Measurements from ENCODE around the gene KIF5A. TPM values are rescaled to one million over a fixed set of nuclear protein-coding genes. Genes with fewer than 3 reads are reported as not detected.

The KIF5A gene
- total RNA-seq, 1 experiment from 2014 or later: 0.05 TPM

GRCh38 chr12:57522887-57523705 lies 26.7 kb upstream of the KIF5A start:
- peaks cover 6% of the 10 kb centered on the region for H3K36me3 ChIP-seq (ENCODE audit: control insufficient read depth, insufficient read depth, low read length)
- H3K27ac Mint-ChIP-seq (ENCODE audit: unreplicated experiment): peak overlapping the region; percentile 88
- no peaks in the 10 kb centered on the region for H3K9me3 ChIP-seq
- POLR2A ChIA-PET: interaction anchor here (0.6 to 1.0 kb wide), 3 partner anchors 24 to 395 kb away, joined by 3 to 7 read pairs (median 3); partner anchors contain the start of genes DCTN2 and LRP1
- CTCF ChIA-PET: interaction anchor here (0.6 to 0.9 kb wide), 2 partner anchors 62 to 64 kb away, joined by 3 to 4 read pairs; partner anchors contain the start of gene GLI1
- peaks cover 75% of the 10 kb centered on the region for H3K36me3 Mint-ChIP-seq (ENCODE audit: insufficient read depth, unreplicated experiment)
- H3K4me1 Mint-ChIP-seq (ENCODE audit: low read depth, unreplicated experiment): peaks cover 21% of the 10 kb centered on the region
- intact Hi-C loops (cut with micrococcal nuclease; ENCODE audit: unreplicated experiment): loop anchor here (2.0 to 5.0 kb wide), 3 partner anchors 24 to 204 kb away; partner anchors contain the start of gene DCTN2
- peak overlapping the region; percentile 72 for H3K4me3 ChIP-seq (ENCODE audit: low read depth, low read length)
- no peaks in the 10 kb centered on the region for H3K27me3 Mint-ChIP-seq (ENCODE audit: insufficient read depth, unreplicated experiment)
- no peaks in the 10 kb centered on the region for H3K9me3 Mint-ChIP-seq (ENCODE audit: unreplicated experiment)
- no peak for TF ChIP-seq CTCF (IDR thresholded peaks at IDR 0.05; ENCODE audit: insufficient read depth in 1 of 2, low read depth in 1 of 2, low read length in 1 of 2, severe bottlenecking in 1 of 2, unreplicated experiment in 1 of 2)
- peaks cover 33% of the 10 kb centered on the region for H3K4me1 ChIP-seq
- H3K4me3 Mint-ChIP-seq (ENCODE audit: unreplicated experiment): peak overlapping the region; percentile 86
- no peaks in the 10 kb centered on the region for H3K27me3 ChIP-seq (replicated peaks; ENCODE audit: control insufficient read depth, insufficient read depth, low read length)
- DNase-seq: peak in 1 of 2 experiments; percentile 77
- BruUV-seq (replicated peaks): TSS peak; percentile 25

DNA sequence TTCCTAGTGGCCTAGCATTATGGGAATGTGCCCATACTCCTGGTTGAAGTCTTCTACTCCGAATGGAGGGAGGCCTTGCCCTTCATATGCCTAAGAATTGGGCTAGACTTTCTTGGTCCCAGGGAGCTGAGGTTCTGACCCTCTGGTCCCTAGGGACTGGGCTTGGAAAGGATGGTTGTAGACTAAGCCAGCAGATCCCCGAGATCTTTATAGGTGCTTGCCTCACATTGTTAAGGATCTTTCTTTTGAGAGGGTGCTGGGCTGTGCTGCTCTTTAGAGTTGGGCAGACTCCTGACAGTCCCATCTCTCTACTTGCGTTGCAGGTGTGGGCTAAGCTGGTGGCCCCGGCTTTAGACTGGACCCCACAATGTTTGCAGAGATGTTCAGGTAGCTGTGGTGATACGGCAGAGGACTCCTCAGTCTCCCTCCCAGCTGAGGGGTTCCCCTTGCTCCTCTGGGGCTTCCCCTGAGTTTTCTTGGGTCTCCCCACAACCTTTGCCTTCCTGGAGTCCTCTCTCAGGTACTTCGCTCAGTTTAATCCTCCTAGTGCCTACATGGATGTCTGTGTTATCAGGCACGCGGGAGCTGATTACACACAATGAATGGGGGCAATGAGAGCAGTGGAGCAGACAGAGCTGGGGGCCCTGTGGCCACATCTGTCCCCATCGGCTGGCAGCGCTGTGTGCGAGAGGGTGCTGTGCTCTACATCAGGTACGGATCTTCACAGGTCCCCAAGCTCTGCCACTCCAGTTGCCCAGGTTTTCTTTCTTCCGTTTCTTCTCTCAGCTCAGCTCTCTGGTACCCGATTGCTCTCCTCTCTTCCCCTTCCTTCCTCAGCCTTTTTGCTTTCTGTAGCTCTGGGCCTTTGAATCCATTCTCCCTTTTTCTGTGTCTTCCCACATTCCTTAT lies 25.9 kb upstream of the KIF5A start:
- peak overlapping the region; percentile 86 for H3K4me3 Mint-ChIP-seq (ENCODE audit: unreplicated experiment)
- no peaks in the 10 kb centered on the region for H3K27me3 Mint-ChIP-seq (ENCODE audit: insufficient read depth, unreplicated experiment)
- Histone ChIP-seq H3K36me3 (ENCODE audit: control insufficient read depth, insufficient read depth, low read length) (peaks cover 6% of the 10 kb centered on the region), H3K9me3 (no peaks in the 10 kb centered on the region), H3K4me3 (ENCODE audit: low read depth, low read length) (peak overlapping the region; percentile 72), H3K27me3 (replicated peaks; ENCODE audit: control insufficient read depth, insufficient read depth, low read length) (no peaks in the 10 kb centered on the region), H3K4me1 (peaks cover 24% of the 10 kb centered on the region)
- no TSS peak for BruUV-seq (replicated peaks)
- intact Hi-C loops (cut with micrococcal nuclease; ENCODE audit: unreplicated experiment): loop anchor here (2.0 to 5.0 kb wide), 3 partner anchors 23 to 203 kb away; partner anchors contain the start of gene DCTN2
- POLR2A ChIA-PET: interaction anchor here (0.6 to 1.0 kb wide), 3 partner anchors 23 to 396 kb away, joined by 3 to 7 read pairs (median 3); partner anchors contain the start of genes DCTN2 and LRP1
- DNase-seq: no peak
- H3K36me3 Mint-ChIP-seq (ENCODE audit: insufficient read depth, unreplicated experiment): peaks cover 73% of the 10 kb centered on the region
- H3K27ac Mint-ChIP-seq (ENCODE audit: unreplicated experiment): peak overlapping the region; percentile 88
- CTCF ChIA-PET: interaction anchor here (0.6 to 0.9 kb wide), 2 partner anchors 61 to 65 kb away, joined by 3 to 4 read pairs; partner anchors contain the start of gene GLI1
- H3K4me1 Mint-ChIP-seq (ENCODE audit: low read depth, unreplicated experiment): peaks cover 13% of the 10 kb centered on the region
- no peaks in the 10 kb centered on the region for H3K9me3 Mint-ChIP-seq (ENCODE audit: unreplicated experiment)
- TF ChIP-seq CTCF (IDR thresholded peaks at IDR 0.05; ENCODE audit: insufficient read depth in 1 of 2, low read depth in 1 of 2, low read length in 1 of 2, severe bottlenecking in 1 of 2, unreplicated experiment in 1 of 2): no peak

Data from Caco-2 (cell line).